ENCODE results near the gene SLC6A19.

SLC6A19 gene

GRCh38 chr5:1211701-1212100 is 10.3 kb downstream of the SLC6A19 start:
- no peak for DNase-seq

DNA sequence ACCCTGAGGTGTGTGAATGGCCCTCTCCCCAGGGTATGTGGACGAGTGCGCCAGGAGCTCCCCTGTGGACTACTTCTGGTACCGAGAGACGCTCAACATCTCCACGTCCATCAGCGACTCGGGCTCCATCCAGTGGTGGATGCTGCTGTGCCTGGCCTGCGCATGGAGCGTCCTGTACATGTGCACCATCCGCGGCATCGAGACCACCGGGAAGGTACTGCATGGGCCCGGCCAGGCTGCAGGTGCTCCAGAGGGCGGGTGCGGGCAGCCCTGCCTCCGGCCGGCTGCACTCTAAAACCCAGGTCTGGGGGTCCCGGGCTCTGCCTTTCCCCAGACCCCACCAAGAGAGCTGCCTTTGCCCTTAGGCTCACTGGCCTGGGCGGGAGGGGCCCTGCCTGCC is 10.9 kb downstream of the SLC6A19 start:
- no peak for DNase-seq

GRCh38 chr5:1212881-1213280 is 11.5 kb downstream of the SLC6A19 start:
- no peak for DNase-seq

DNA sequence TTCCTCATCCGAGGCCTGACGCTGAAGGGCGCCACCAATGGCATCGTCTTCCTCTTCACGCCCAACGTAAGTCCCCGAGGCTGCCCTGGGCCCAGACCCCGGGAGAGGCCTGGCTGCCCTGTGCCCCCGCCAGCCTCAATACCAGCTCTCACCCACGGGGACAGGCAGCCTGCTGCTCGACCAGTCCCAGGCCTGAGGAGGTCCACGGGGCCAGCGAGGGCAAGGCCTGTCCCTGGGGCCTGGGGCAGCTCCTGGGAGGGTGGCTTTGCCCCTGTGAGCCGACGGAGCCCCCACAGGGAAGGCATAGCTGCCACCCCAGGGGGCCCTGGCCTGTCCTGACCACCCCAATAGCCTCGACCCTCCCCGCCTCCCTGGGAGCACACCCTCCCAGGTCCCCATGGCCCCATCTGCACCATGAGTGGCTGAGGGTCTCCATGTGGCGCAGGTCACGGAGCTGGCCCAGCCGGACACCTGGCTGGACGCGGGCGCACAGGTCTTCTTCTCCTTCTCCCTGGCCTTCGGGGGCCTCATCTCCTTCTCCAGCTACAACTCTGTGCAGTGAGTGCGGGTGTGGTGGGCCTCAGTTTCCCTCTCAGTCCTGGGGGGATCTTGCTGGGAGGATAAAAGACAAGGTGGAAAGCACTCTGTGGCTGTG is 12.2 kb downstream of the SLC6A19 start:
- no peak for DNase-seq

GRCh38 chr5:1214163-1214935 is 13.0 kb downstream of the SLC6A19 start:
- DNase-seq = no peak

GRCh38 chr5:1214936-1215220 is 13.5 kb downstream of the SLC6A19 start:
- no peak for DNase-seq

GRCh38 chr5:1215320-1216096 is 14.1 kb downstream of the SLC6A19 start:
- no peak for DNase-seq

DNA sequence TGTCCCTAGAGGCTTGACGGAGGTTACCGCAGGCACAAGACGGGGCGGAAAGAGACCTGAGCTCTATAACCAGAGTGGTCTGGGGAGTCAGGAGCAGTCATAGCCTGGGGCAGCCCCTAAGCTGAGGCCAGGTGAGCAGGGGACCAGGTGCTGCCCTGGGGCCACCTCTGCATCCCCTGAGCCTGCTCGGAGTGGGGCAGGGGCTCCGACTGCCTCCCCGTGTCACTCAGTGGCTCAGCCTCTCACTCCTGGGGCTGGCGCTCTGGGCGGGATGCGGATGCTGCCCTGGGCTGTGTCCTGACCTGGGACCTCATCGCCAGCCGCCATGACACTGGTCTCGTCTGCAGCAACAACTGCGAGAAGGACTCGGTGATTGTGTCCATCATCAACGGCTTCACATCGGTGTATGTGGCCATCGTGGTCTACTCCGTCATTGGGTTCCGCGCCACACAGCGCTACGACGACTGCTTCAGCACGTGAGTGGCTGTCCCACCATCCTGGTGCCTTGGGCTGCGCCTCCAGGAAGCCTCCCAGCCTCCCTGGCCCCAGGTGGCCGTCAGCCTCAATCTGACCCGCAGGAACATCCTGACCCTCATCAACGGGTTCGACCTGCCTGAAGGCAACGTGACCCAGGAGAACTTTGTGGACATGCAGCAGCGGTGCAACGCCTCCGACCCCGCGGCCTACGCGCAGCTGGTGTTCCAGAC is 15.0 kb downstream of the SLC6A19 start:
- DNase-seq = no peak

GRCh38 chr5:1216918-1217295 is 15.5 kb downstream of the SLC6A19 start:
- DNase-seq = no peak

DNA sequence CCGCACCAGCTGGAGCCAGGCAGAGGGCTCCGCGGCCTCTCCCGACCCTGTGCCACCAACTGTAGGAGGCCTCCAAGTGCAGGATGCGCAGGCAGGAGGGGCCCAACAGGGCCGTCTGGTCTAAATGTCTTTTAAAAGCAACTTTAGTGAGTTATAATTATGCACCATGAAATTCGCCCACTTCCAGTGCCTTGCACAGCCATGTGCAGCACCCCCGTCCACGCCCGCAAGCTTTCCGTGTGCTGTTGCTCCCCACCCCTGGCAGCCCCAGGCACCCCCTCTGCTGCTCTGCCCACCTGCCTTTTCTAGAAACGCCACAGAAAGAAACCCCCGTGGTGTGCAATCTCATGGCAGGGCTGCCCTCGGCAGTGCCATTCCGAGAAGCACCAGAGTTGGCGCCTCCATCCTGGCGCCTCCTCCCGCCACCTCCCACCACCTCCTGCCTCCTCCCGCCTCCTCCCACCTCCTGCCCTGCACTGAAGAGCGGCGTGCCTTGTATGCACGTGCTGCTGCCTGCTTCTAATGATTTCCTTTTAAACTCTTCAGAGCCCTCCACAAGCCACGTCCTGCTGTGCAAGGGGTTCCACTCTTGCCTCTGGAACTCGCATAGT is 16.3 kb downstream of the SLC6A19 start:
- no peak for DNase-seq

GRCh38 chr5:1218351-1219080 is 17.1 kb downstream of the SLC6A19 start:
- no peak for DNase-seq

GRCh38 chr5:1219098-1219767 is 17.8 kb downstream of the SLC6A19 start:
- DNase-seq = no peak

DNA sequence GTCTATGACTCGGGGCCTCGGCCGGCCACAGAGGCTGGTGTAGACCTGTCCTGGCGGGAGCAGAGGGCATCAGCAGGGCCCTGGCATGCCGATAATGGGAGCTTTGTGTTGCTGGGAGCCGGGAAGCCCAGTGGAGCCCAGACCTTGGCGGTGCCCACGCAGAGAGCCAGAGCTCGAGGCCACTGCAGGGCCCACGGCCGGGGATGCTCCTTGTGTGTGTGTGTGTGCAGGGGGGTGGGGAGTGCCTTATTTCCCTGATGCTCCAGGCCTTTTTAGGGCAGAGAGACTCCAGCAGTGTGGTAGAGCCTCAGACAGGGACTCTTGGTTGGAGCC is 18.3 kb downstream of the SLC6A19 start:
- no peak for DNase-seq

DNA sequence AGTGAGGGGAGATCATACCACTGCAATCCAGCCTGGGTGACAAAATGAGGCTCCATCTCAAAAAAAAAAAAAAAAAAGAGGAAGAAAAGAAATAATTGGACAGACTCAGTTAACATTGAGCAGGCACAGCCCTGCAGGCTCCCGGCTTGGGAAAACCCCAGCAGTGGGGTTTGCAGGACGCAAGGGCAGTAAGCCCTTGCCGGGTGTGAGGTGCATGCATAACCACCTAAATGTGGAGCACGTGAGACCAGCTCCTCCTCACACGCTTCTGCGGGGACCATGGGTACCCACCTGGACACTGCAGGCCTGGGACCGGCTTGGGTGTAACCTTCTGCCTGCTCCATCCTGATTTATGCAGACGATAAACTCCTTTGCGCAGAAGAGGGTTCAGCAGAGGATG is 19.0 kb downstream of the SLC6A19 start:
- no peak for DNase-seq

GRCh38 chr5:1220831-1221230 is 19.4 kb downstream of the SLC6A19 start:
- no peak for DNase-seq

DNA sequence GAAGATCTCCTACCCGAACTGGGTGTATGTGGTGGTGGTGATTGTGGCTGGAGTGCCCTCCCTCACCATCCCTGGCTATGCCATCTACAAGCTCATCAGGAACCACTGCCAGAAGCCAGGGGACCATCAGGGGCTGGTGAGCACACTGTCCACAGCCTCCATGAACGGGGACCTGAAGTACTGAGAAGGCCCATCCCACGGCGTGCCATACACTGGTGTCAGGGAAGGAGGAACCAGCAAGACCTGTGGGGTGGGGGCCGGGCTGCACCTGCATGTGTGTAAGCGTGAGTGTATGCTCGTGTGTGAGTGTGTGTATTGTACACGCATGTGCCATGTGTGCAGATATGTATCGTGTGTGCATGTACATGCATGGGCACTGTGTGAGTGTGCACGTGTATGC is 20.3 kb downstream of the SLC6A19 start:
- DNase-seq = no peak

- no peak for DNase-seq
These were observed 20.8 kb downstream of the SLC6A19 start for GRCh38 chr5:1222147-1222546.

DNA sequence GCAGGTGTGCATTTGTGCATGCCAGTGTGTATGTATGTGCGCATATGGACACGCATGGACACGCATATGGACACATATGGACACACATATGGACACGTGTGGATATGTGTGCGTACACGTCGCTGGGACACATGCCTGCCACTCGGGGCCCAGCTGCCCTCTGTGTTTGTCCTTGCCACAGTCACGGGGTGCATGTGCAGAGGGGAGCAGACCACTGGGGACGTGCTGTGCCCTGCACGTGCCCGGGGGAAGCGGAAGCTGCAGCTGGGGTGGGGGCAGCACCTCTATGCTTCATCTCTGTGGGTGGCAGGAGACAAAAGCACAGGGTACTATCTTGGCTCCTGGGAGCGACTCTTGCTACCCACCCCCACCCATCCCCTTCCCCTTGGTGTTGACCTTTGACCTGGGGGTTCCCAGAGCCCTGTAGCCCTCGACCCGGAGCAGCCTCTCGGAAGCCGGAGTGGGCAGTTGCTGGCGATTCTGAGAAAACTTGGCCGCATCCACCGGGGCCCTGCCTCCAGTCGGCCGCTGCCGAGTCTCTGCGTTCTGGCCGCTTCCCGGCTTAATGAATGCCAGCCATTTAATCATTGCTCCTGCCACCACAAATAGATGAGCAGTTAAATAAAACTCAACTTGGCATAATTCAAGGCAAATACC is 21.4 kb downstream of the SLC6A19 start:
- no peak for DNase-seq

GRCh38 chr5:1223278-1223670 is 21.9 kb downstream of the SLC6A19 start:
- no peak for DNase-seq

DNA sequence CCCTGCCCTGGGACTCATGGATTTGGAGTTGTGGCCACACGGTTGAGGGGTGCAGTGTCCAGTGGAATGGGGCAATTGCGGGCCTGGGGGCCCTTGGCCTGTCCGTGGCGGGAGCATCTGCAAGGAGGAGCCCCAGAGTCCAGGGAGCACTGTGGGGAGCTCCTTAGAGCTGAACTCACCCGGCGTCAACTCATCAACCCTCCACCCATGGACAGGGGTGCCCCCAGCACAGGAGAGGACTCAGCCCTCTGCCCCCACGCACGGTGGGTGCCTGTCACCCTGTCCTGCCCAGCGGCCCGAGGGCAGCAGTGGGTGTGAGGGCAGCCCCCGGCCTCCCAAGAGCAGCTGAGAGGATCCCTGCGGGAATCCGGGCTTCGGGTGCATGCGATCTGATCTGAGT is 23.2 kb downstream of the SLC6A19 start:
- DNase-seq = no peak

DNA sequence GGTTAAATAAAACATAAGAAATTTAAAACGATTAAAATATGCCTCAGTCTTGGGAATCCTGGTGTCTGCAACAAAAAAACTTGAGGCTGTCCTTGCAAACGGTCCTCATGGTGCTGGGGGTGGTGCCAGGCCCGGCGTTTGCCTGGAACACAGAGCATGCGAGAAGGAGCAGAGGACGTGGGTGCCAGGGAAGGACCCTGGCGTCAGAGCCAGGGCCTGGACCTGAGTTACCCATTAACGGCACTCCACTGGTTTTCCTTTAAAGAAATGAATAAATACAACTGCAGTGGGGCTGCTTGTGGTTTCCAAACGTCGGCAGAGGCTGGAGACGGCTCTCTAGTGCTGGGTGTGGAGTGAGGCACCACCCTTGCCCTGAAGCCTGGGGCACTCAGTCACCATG is 23.7 kb downstream of the SLC6A19 start, which contains the start of gene SLC6A18:
TSS of gene SLC6A18 (plus strand) at position 301 of the 400 bp plus-strand sequence. CDS start at position 398, 97 bp downstream.
- DNase-seq = no peak

Data from stimulated activated naive CD4-positive, alpha-beta T cell (primary cell).